ENCODE results near the gene GRID2.
"Not testable (repeated sequence)": the region's sequence is repeated elsewhere in the genome, so short reads cannot be mapped to it uniquely, and the experiment has no call there.

Gene GRID2

GRCh38 chr4:93617606-93618005 lies 1313.8 kb downstream of the GRID2 start:
- DNase-seq, result no peak

GRCh38 chr4:93633721-93634120 lies 1330.0 kb downstream of the GRID2 start:
- DNase-seq, result no peak

- DNase-seq, result no peak
Measured at GRCh38 chr4:93635943-93636342, 1332.2 kb downstream of the GRID2 start.

GRCh38 chr4:93645120-93645519 lies 1341.4 kb downstream of the GRID2 start:
- DNase-seq, result no peak

GRCh38 chr4:93646233-93646930 lies 1342.6 kb downstream of the GRID2 start:
- DNase-seq, result no peak

GRCh38 chr4:93648258-93648657 lies 1344.5 kb downstream of the GRID2 start:
- DNase-seq, result no peak

- DNase-seq, result no peak
Measured at GRCh38 chr4:93649828-93650227, 1346.1 kb downstream of the GRID2 start.

- DNase-seq, result no peak
Measured at GRCh38 chr4:93654211-93654610, 1350.4 kb downstream of the GRID2 start.

- no peak for DNase-seq
Measured at GRCh38 chr4:93657527-93657926, 1353.8 kb downstream of the GRID2 start.

- DNase-seq, result no peak
Measured at GRCh38 chr4:93658443-93658842, 1354.7 kb downstream of the GRID2 start.

GRCh38 chr4:93659629-93660028 lies 1355.9 kb downstream of the GRID2 start:
- no peak for DNase-seq

GRCh38 chr4:93660036-93660435 lies 1356.3 kb downstream of the GRID2 start:
- DNase-seq, result no peak

GRCh38 chr4:93670434-93670833 lies 1366.7 kb downstream of the GRID2 start:
- DNase-seq, result no peak

GRCh38 chr4:93671093-93671492 lies 1367.3 kb downstream of the GRID2 start:
- no peak for DNase-seq

- DNase-seq, result not testable (repeated sequence)
Measured at GRCh38 chr4:93676937-93677336, 1373.2 kb downstream of the GRID2 start.

GRCh38 chr4:93684571-93684970 lies 1380.8 kb downstream of the GRID2 start:
- no peak for DNase-seq

GRCh38 chr4:93687304-93687703 lies 1383.5 kb downstream of the GRID2 start:
- DNase-seq, result no peak

GRCh38 chr4:93688978-93689377 lies 1385.2 kb downstream of the GRID2 start:
- no peak for DNase-seq

- DNase-seq, result no peak
Measured at GRCh38 chr4:93693141-93693540, 1389.4 kb downstream of the GRID2 start.

GRCh38 chr4:93698686-93699085 lies 1394.9 kb downstream of the GRID2 start:
- DNase-seq, result no peak

- DNase-seq, result no peak
Measured at GRCh38 chr4:93700571-93700970, 1396.8 kb downstream of the GRID2 start.

GRCh38 chr4:93710101-93710846 lies 1406.5 kb downstream of the GRID2 start:
- no peak for DNase-seq

- DNase-seq, result no peak
Measured at GRCh38 chr4:93710847-93711430, 1407.2 kb downstream of the GRID2 start.

GRCh38 chr4:93718233-93718632 lies 1414.5 kb downstream of the GRID2 start:
- DNase-seq, result no peak
